ENCODE results near the gene SNX1. TPM values are rescaled to one million over a fixed set of nuclear protein-coding genes. Genes with fewer than 3 reads are reported as not detected.

Gene SNX1
- total and polyA plus RNA-seq, 2 of the 13 experiments (the other 11 are each of a cell fraction or from before 2014, with no cell fraction given), result 29.3 to 60.1 TPM

- TF ChIP-seq ZBTB10 (CRISPR knock-in tag; IDR thresholded peaks at IDR 0.05; ENCODE audit: borderline replicate concordance), result no peak
- TF ChIP-seq ZNF878 (CRISPR knock-in tag; IDR thresholded peaks at IDR 0.05), result no peak
- TF ChIP-seq POLR2AphosphoS5 (IDR thresholded peaks at IDR 0.05; ENCODE audit: low read depth, low read length), result no peak
These were observed 3.6 kb downstream of the SNX1 start (continued) for GRCh38 chr15:64099379-64099778.

- CTCF ChIA-PET (ENCODE audit: low intra/inter-chr PET ratio, low total read pairs), result no interaction called here
- FAIRE-seq, result no peak
- peaks cover 52% of the 10 kb centered on the region for H3K4me1 ChIP-seq (ENCODE audit: insufficient read depth, low read length)
- TF ChIP-seq GLI4 (CRISPR knock-in tag; IDR thresholded peaks at IDR 0.05; ENCODE audit: borderline replicate concordance) (no peak), POLR2A (IDR thresholded peaks at IDR 0.05; ENCODE audit: insufficient read depth in 1 of 2, low read depth in 2 of 2, low read length in 2 of 2) (no peak), RBM22 (optimal IDR thresholded peaks at IDR 0.05; ENCODE audit: low read length) (no peak), CERS6 (CRISPR knock-in tag; IDR thresholded peaks at IDR 0.05) (no peak), ZBTB2 (CRISPR knock-in tag; IDR thresholded peaks at IDR 0.05; ENCODE audit: low read depth) (no peak), HOXD1 (CRISPR knock-in tag; IDR thresholded peaks at IDR 0.05) (no peak), FOSL1 (CRISPR knock-in tag; IDR thresholded peaks at IDR 0.05; ENCODE audit: borderline replicate concordance) (no peak), BRD4 (CRISPR knock-in tag; IDR thresholded peaks at IDR 0.05) (no peak), DZIP1 (CRISPR knock-in tag; IDR thresholded peaks at IDR 0.05) (no peak), ZNF207 (IDR thresholded peaks at IDR 0.05; ENCODE audit: borderline replicate concordance) (no peak)
These were observed 5.2 kb downstream of the SNX1 start for GRCh38 chr15:64100958-64101357.

More at GRCh38 chr15:64100958-64101357, 5.2 kb downstream of the SNX1 start:
- Histone ChIP-seq H4K20me1 (ENCODE audit: insufficient read depth, low read length) (peaks cover 14% of the 10 kb centered on the region), H3K27me3 (ENCODE audit: control insufficient read depth in 1 of 2, insufficient read depth in 2 of 2, low read length in 2 of 2) (no peaks in the 10 kb centered on the region; a peak in 1 of 5 replicates), H3K4me2 (ENCODE audit: low read depth, low read length) (no peak overlapping the region), H3K9ac (ENCODE audit: insufficient read depth, low read depth, low read length) (no peak overlapping the region), H3K27ac (ENCODE audit: extremely low read length, insufficient read depth, low read length) (no peak overlapping the region), H3K9me3 (ENCODE audit: low read length) (no peaks in the 10 kb centered on the region), H3K4me3 (replicated peaks in 1 of 3; ENCODE audit: insufficient read depth in 1 of 3, low read depth in 2 of 3, low read length in 3 of 3) (no peak overlapping the region), H3K79me2 (ENCODE audit: insufficient read depth, low read length) (peaks cover 98% of the 10 kb centered on the region), H3K36me3 (replicated peaks in 1 of 2; ENCODE audit: control insufficient read depth in 1 of 2, insufficient read depth in 2 of 2, low read length in 2 of 2) (no peaks in the 10 kb centered on the region; a peak in 2 of 5 replicates), H2AFZ (ENCODE audit: low read length) (no peak overlapping the region)
- POLR2A ChIA-PET, result no interaction called here
- no peak for DNase-seq (ENCODE audit: low spot score)
- no peak for ATAC-seq
- intact Hi-C loops (cut with micrococcal nuclease; ENCODE audit: unreplicated experiment) (no loop called here), in situ Hi-C loops (cut with HindIII; ENCODE audit: extremely low pct_ligation_motif_present, low pct_unique_long_range_greater_than_20kb) (no loop called here)
- WGBS (ENCODE audit: low lambda C conversion rate), result 91% methylated on average over 2 of the region's 2 CpGs
- no TSS peak for BruUV-seq (replicated peaks)

All from HepG2 (cell line).